Trophoblast cell (in vitro differentiated cells and primary cell): ENCODE measurements around the gene NUCB2.
"Not testable (repeated sequence)": the region's sequence is repeated elsewhere in the genome, so short reads cannot be mapped to it uniquely, and the experiment has no call there.

Experiments used
- DNase-seq, 2 donors: peaks; one replicate each; pipeline ENCODE4 v3.0.0-alpha.2; 2016
- H2AFZ ChIP-seq: 2 replicates; pipeline ENCODE4 v1.6.1; 2013; ENCODE audit warnings: low read length, moderate library complexity, mild to moderate bottlenecking; ENCODE audit not compliant: insufficient read depth, poor library complexity
- H2AK5ac ChIP-seq: 2 replicates; pipeline ENCODE4 v1.6.1; 2013; ENCODE audit warnings: mild to moderate bottlenecking, low read length
- H2BK120ac ChIP-seq: 2 replicates; pipeline ENCODE4 v1.6.1; 2013; ENCODE audit warnings: low read length, mild to moderate bottlenecking, moderate library complexity; ENCODE audit not compliant: insufficient read depth, poor library complexity
- H2BK12ac ChIP-seq: 2 replicates; pipeline ENCODE4 v1.6.1; 2013; ENCODE audit warnings: mild to moderate bottlenecking, low read length, moderate library complexity
- H2BK5ac ChIP-seq: 2 replicates; pipeline ENCODE4 v1.6.1; 2013; ENCODE audit warnings: low read length, low read depth, moderate library complexity, mild to moderate bottlenecking; ENCODE audit not compliant: poor library complexity
- H3K14ac ChIP-seq: 2 replicates; pipeline ENCODE4 v1.6.1; 2013; ENCODE audit warnings: mild to moderate bottlenecking, low read length
- H3K18ac ChIP-seq: 2 replicates; pipeline ENCODE4 v1.6.1; 2013; ENCODE audit warnings: mild to moderate bottlenecking, low read length
- H3K23ac ChIP-seq: 2 replicates; pipeline ENCODE4 v1.6.1; 2013; ENCODE audit warnings: low read length
- H3K27ac ChIP-seq: 2 replicates; pipeline ENCODE4 v1.5.1; 2013; ENCODE audit warnings: low read depth, mild to moderate bottlenecking, inconsistent platforms, low read length, moderate library complexity
- H3K27me3 ChIP-seq: 2 replicates; pipeline ENCODE4 v1.6.1; 2013; ENCODE audit warnings: inconsistent platforms, mild to moderate bottlenecking, low read length, moderate library complexity; ENCODE audit not compliant: insufficient read depth
- H3K36me3 ChIP-seq, 2 experiments: 1 replicate in 1 of 2; 2 replicates in 1 of 2; pipeline ENCODE4 v1.6.1; 2013; ENCODE audit warnings: low read length in 2 of 2, mild to moderate bottlenecking in 2 of 2, moderate library complexity in 1 of 2; ENCODE audit not compliant: insufficient read depth in 2 of 2, control insufficient read depth in 1 of 2
- H3K4ac ChIP-seq: 2 replicates; pipeline ENCODE4 v1.6.1; 2013; ENCODE audit warnings: low read depth, mild to moderate bottlenecking, low read length, moderate library complexity
- H3K4me1 ChIP-seq, 2 experiments: 1 replicate in 1 of 2; 2 replicates in 1 of 2; pipeline ENCODE4 v1.6.1; 2013; ENCODE audit warnings: low read length in 2 of 2, mild to moderate bottlenecking in 2 of 2, moderate library complexity in 1 of 2; ENCODE audit not compliant: insufficient read depth in 2 of 2, control insufficient read depth in 1 of 2
- H3K4me2 ChIP-seq: 2 replicates; pipeline ENCODE4 v1.6.1; 2013; ENCODE audit warnings: inconsistent platforms, mild to moderate bottlenecking, low read length, moderate library complexity
- H3K4me3 ChIP-seq: 2 replicates; pipeline ENCODE4 v1.5.1; 2013; ENCODE audit warnings: mild to moderate bottlenecking, low read depth, low read length, inconsistent platforms
- H3K79me1 ChIP-seq: one replicate; pipeline ENCODE4 v1.6.1; 2013; ENCODE audit warnings: low read length
- H3K79me2 ChIP-seq: 2 replicates; pipeline ENCODE4 v1.6.1; 2013; ENCODE audit warnings: low read length, mild to moderate bottlenecking; ENCODE audit not compliant: control insufficient read depth, insufficient read depth, poor library complexity
- H3K9ac ChIP-seq: 2 replicates; pipeline ENCODE4 v1.6.1; 2013; ENCODE audit warnings: mild to moderate bottlenecking, low read length
- H3K9me3 ChIP-seq: 2 replicates; pipeline ENCODE4 v1.6.1; 2013; ENCODE audit warnings: low read depth, mild to moderate bottlenecking, control low read depth, inconsistent platforms, low read length; ENCODE audit not compliant: insufficient read depth
- H4K12ac ChIP-seq: 2 replicates; pipeline ENCODE4 v1.6.1; 2013; ENCODE audit warnings: low read depth, mild to moderate bottlenecking, low read length, moderate library complexity
- H4K8ac ChIP-seq: 2 replicates; pipeline ENCODE4 v1.6.1; 2013; ENCODE audit warnings: low read depth, mild to moderate bottlenecking, low read length, moderate library complexity
- H4K91ac ChIP-seq: one replicate; pipeline ENCODE4 v1.6.1; 2013; ENCODE audit warnings: low read depth, mild to moderate bottlenecking, low read length, moderate library complexity
- WGBS: extraction: QIAGEN DNeasy Blood & Tissue Kit; methylation state at CpG from one replicate; pipeline ENCODE4 v1.1.7; 2013; ENCODE audit warnings: missing lambda C conversion rate; ENCODE audit not compliant: insufficient read length, insufficient coverage; ENCODE audit errors: extremely low coverage; 5-methylcytosine and 5-hydroxymethylcytosine counted together

NUCB2 gene

GRCh38 chr11:17267576-17267975, 9.0 kb upstream of the NUCB2 start:
- Histone ChIP-seq H2AK5ac (no peak overlapping the region), H3K79me2 (no peaks in the 10 kb centered on the region), H4K12ac (no peak overlapping the region), H3K36me3 (no peaks in the 10 kb centered on the region), H4K8ac (no peak overlapping the region), H3K18ac (no peak overlapping the region), H2AFZ (no peak overlapping the region), H3K4ac (no peak overlapping the region), H2BK12ac (no peak overlapping the region), H3K4me1 (peaks cover 0 to 3% of the 10 kb centered on the region in 2 experiments), H4K91ac (no peak overlapping the region), H3K4me2 (no peak overlapping the region), H3K4me3 (no peak overlapping the region), H3K9me3 (no peaks in the 10 kb centered on the region), H3K27me3 (no peaks in the 10 kb centered on the region), H3K79me1 (peaks cover 2% of the 10 kb centered on the region), H3K14ac (no peak overlapping the region), H2BK120ac (no peak overlapping the region), H2BK5ac (no peak overlapping the region), H3K9ac (no peak overlapping the region), H3K23ac (no peak overlapping the region), H3K27ac (no peak overlapping the region)
- DNase-seq, result peak; percentile 89 to 97
- no CpG with 5 or more reads among the region's 5 CpGs for WGBS

- not testable (repeated sequence) for H2AFZ ChIP-seq, H3K4ac ChIP-seq, H2BK12ac ChIP-seq, H3K36me3 ChIP-seq, H3K18ac ChIP-seq, H2BK5ac ChIP-seq, H2AK5ac ChIP-seq, H3K27me3 ChIP-seq, H3K9ac ChIP-seq, H3K4me3 ChIP-seq, H3K79me2 ChIP-seq, H3K23ac ChIP-seq, H4K91ac ChIP-seq, H3K4me2 ChIP-seq, H2BK120ac ChIP-seq, DNase-seq, H3K14ac ChIP-seq, H3K9me3 ChIP-seq, H3K4me1 ChIP-seq, H4K8ac ChIP-seq, H3K27ac ChIP-seq, H3K79me1 ChIP-seq, H4K12ac ChIP-seq
- no CpG with 5 or more reads among the region's 5 CpGs for WGBS
These were observed 8.0 kb upstream of the NUCB2 start for GRCh38 chr11:17268500-17268899.

- Histone ChIP-seq H3K79me1 (peaks cover 2% of the 10 kb centered on the region), H3K36me3 (no peaks in the 10 kb centered on the region), H2AFZ (no peak overlapping the region), H4K12ac (no peak overlapping the region), H3K27ac (no peak overlapping the region), H3K4me3 (no peak overlapping the region), H3K4me2 (no peak overlapping the region), H3K4ac (no peak overlapping the region), H3K23ac (no peak overlapping the region), H3K79me2 (no peaks in the 10 kb centered on the region), H3K14ac (no peak overlapping the region), H4K8ac (no peak overlapping the region), H3K27me3 (no peaks in the 10 kb centered on the region), H3K4me1 (peaks cover 0 to 3% of the 10 kb centered on the region in 2 experiments), H3K18ac (no peak overlapping the region), H3K9me3 (no peaks in the 10 kb centered on the region), H2BK120ac (peak overlapping the region; percentile 11), H2BK5ac (no peak overlapping the region), H2BK12ac (no peak overlapping the region), H4K91ac (no peak overlapping the region), H2AK5ac (no peak overlapping the region), H3K9ac (no peak overlapping the region)
- WGBS, result no CpG with 5 or more reads among the region's 3 CpGs
- DNase-seq, result peak in 1 of 2 donors; percentile 16
These were observed 7.6 kb upstream of the NUCB2 start for GRCh38 chr11:17268902-17269301.

- Histone ChIP-seq H3K23ac (peak overlapping the region; percentile 3), H3K36me3 (no peaks in the 10 kb centered on the region), H3K4me2 (no peak overlapping the region), H4K8ac (no peak overlapping the region), H3K4me3 (no peak overlapping the region), H2BK120ac (no peak overlapping the region), H3K9ac (no peak overlapping the region), H4K12ac (no peak overlapping the region), H2AFZ (no peak overlapping the region), H3K14ac (no peak overlapping the region), H3K79me2 (peaks cover 8% of the 10 kb centered on the region), H3K4ac (no peak overlapping the region), H3K27me3 (no peaks in the 10 kb centered on the region), H4K91ac (no peak overlapping the region), H3K79me1 (peaks cover 13% of the 10 kb centered on the region), H3K9me3 (no peaks in the 10 kb centered on the region), H2BK5ac (no peak overlapping the region), H3K27ac (no peak overlapping the region), H3K18ac (no peak overlapping the region), H2AK5ac (no peak overlapping the region), H2BK12ac (no peak overlapping the region), H3K4me1 (peaks cover 2% of the 10 kb centered on the region in 2 experiments)
- no peak for DNase-seq
- WGBS, result no CpG with 5 or more reads among the region's 1 CpG
These were observed 3.7 kb upstream of the NUCB2 start for GRCh38 chr11:17272801-17273200.
